C4-2B (cell line): ENCODE measurements around the gene DHDH.

Source experiments
- ZFX ChIP-seq: fragments of 450-650 bp; IDR thresholded peaks from 2 replicates; pipeline ENCODE4 v1.6.1; 2017
- TF ChIP-seq, protein P1 (sequence below): fragments of 450-650 bp; conservative IDR thresholded peaks from 2 replicates; pipeline ENCODE4 v1.5.1; 2017; ENCODE audit warnings: mild to moderate bottlenecking

DNA sequence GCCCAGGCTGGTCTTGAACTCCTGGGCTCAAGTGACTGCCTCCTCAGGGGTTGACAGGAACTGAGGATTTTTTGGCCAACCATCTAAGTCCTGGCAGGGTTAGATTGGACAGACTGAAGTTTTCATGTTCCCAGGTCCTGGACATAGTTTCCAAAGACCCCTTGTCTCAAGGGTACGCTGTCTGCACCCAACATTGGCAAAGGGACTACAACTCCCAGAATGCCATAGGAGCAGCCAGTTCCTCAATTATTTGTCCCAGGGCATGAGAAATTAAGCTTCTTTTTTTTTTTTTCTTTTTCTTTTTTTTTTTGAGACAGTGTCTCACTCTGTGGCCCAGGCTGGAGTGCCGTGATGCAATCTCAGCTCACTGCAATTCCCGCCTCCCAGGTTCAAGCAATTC is 52.7 kb downstream of the DHDH start:
- no peak for TF ChIP-seq ZFX
- TF ChIP-seq, protein P1, sequence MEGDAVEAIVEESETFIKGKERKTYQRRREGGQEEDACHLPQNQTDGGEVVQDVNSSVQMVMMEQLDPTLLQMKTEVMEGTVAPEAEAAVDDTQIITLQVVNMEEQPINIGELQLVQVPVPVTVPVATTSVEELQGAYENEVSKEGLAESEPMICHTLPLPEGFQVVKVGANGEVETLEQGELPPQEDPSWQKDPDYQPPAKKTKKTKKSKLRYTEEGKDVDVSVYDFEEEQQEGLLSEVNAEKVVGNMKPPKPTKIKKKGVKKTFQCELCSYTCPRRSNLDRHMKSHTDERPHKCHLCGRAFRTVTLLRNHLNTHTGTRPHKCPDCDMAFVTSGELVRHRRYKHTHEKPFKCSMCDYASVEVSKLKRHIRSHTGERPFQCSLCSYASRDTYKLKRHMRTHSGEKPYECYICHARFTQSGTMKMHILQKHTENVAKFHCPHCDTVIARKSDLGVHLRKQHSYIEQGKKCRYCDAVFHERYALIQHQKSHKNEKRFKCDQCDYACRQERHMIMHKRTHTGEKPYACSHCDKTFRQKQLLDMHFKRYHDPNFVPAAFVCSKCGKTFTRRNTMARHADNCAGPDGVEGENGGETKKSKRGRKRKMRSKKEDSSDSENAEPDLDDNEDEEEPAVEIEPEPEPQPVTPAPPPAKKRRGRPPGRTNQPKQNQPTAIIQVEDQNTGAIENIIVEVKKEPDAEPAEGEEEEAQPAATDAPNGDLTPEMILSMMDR, result no peak
